ENCODE data around the gene APEX2. TPM values are rescaled to one million over a fixed set of nuclear protein-coding genes. Genes with fewer than 3 reads are reported as not detected.

APEX2 gene
- total and polyA plus RNA-seq, 2 of the 4 experiments (the other 2 are of a cell fraction): 3.4 to 16.5 TPM

DNA sequence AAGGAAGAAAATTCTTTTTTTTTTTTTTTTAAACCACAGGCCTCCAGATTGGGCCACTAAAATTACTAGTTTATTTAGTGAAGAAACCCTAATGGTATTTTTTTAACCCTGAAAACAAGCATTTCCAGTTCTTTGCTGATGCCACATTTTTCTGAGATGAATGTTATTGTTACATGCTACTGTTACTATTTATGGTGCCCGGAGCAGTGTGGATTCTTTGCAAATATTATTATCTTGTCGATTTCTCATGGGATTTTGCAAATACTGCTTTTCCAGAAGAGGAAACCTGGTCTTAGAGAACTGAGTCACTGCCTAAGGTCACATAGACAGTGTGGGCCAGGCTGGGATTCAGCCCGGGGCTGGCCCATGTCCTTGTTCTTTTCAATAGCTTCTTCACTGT is 39.3 kb downstream of the APEX2 start:
- H3K27ac ChIP-seq (ENCODE audit: insufficient read depth, low read length): no peak overlapping the region
- H3K18ac ChIP-seq (ENCODE audit: low read depth, low read length): no peak overlapping the region
- H2BK15ac ChIP-seq (ENCODE audit: low read depth, low read length): no peak overlapping the region
- H2AFZ ChIP-seq (replicated peaks; ENCODE audit: low read length, poor library complexity): no peak overlapping the region
- no peak overlapping the region for H3K23ac ChIP-seq (ENCODE audit: low read depth, low read length)
- H2BK20ac ChIP-seq (ENCODE audit: low read depth, low read length): no peak overlapping the region
- no peak overlapping the region for H3K4me3 ChIP-seq (ENCODE audit: insufficient read depth, low read depth, low read length)
- H3K4ac ChIP-seq (ENCODE audit: low read depth, low read length): no peak overlapping the region
- H2BK5ac ChIP-seq (ENCODE audit: low read depth, low read length, poor library complexity, severe bottlenecking): no peak overlapping the region
- in situ Hi-C loops (cut with MboI; ENCODE audit: low sequenced_read_pairs) (no loop called here), dilution Hi-C loops (cut with HindIII; ENCODE audit: low sequenced_read_pairs, unreplicated experiment) (no loop called here), intact Hi-C loops (cut with micrococcal nuclease) (no loop called here)
- no peak overlapping the region for H2BK120ac ChIP-seq (ENCODE audit: low read depth, low read length)
- no peak overlapping the region for H4K91ac ChIP-seq (ENCODE audit: insufficient read depth, low read depth, low read length)
- no peaks in the 10 kb centered on the region for H3K9me3 ChIP-seq (ENCODE audit: control insufficient read depth, insufficient read depth, low read length)
- H4K20me1 ChIP-seq (ENCODE audit: insufficient read depth, low read length): no peaks in the 10 kb centered on the region
- H3K36me3 ChIP-seq (ENCODE audit: control insufficient read depth, insufficient read depth, low read length): no peaks in the 10 kb centered on the region
- 44% methylated on average over 2 of the region's 3 CpGs; no CpG with 5 or more reads in 1 of the 2 experiments for WGBS, 2 experiments (ENCODE audit: extremely low coverage in 2 of 2, insufficient read length in 1 of 2)
- ChIA-PET CTCF (interaction anchor here (0.7 kb wide), 1 partner anchor 1622 kb away, joined by 4 read pairs; no protein-coding TSS in a partner anchor), POLR2A (ENCODE audit: unreplicated experiment) (no interaction called here)
- no peak overlapping the region for H2AK5ac ChIP-seq (ENCODE audit: low read depth, low read length)
- DNase-seq: no peak
- no peaks in the 10 kb centered on the region for H3K79me1 ChIP-seq (ENCODE audit: low read depth in 1 of 2, low read length in 2 of 2)
- H3K4me2 ChIP-seq (ENCODE audit: low read depth, low read length): no peak overlapping the region
- H3K4me1 ChIP-seq (ENCODE audit: control insufficient read depth, insufficient read depth, low read length): no peaks in the 10 kb centered on the region
- no peak overlapping the region for H2AK9ac ChIP-seq (replicated peaks; ENCODE audit: low read depth, low read length, poor library complexity)
- no TSS peak for BruUV-seq (replicated peaks)
- no peak for ATAC-seq (ENCODE audit: low read depth)
- no peaks in the 10 kb centered on the region for H3K9me1 ChIP-seq (ENCODE audit: insufficient read depth, low read length)
- TF ChIP-seq BHLHE40 (IDR thresholded peaks at IDR 0.05; ENCODE audit: low read depth, low read length) (no peak), RFX5 (IDR thresholded peaks at IDR 0.05; ENCODE audit: low read depth, low read length) (no peak)
- TF ChIP-seq, protein P1, sequence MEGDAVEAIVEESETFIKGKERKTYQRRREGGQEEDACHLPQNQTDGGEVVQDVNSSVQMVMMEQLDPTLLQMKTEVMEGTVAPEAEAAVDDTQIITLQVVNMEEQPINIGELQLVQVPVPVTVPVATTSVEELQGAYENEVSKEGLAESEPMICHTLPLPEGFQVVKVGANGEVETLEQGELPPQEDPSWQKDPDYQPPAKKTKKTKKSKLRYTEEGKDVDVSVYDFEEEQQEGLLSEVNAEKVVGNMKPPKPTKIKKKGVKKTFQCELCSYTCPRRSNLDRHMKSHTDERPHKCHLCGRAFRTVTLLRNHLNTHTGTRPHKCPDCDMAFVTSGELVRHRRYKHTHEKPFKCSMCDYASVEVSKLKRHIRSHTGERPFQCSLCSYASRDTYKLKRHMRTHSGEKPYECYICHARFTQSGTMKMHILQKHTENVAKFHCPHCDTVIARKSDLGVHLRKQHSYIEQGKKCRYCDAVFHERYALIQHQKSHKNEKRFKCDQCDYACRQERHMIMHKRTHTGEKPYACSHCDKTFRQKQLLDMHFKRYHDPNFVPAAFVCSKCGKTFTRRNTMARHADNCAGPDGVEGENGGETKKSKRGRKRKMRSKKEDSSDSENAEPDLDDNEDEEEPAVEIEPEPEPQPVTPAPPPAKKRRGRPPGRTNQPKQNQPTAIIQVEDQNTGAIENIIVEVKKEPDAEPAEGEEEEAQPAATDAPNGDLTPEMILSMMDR (conservative IDR thresholded peaks at IDR 0.05; ENCODE audit: low read depth, low read length): no peak
- no peaks in the 10 kb centered on the region for H3K27me3 ChIP-seq (ENCODE audit: control insufficient read depth, insufficient read depth, low read length)
- H3K14ac ChIP-seq (replicated peaks; ENCODE audit: low read depth, low read length): no peak overlapping the region
- H3K56ac ChIP-seq (ENCODE audit: extremely low read depth, insufficient read depth, low read length): no peak overlapping the region
- no peak overlapping the region for H4K5ac ChIP-seq (ENCODE audit: low read depth, low read length)
- H3K9ac ChIP-seq (ENCODE audit: low read depth, low read length): no peak overlapping the region
- no peak overlapping the region for H4K8ac ChIP-seq (ENCODE audit: low read depth in 2 of 2, low read length in 2 of 2)
